Liver (tissue), 9 donors: Measurements from ENCODE around the gene SLC22A15. TPM values are rescaled to one million over a fixed set of nuclear protein-coding genes. Genes with fewer than 3 reads are reported as not detected.

ENCODE experiments used
- DNase-seq: peaks from one replicate; pipeline ENCODE4 v3.0.0-alpha.2; 2017; ENCODE audit warnings: low spot score
- H3K27ac ChIP-seq, 2 donors: one replicate each; pipeline ENCODE4 v1.7.0; 2013; ENCODE audit warnings: inconsistent platforms in 2 of 2, low read length in 2 of 2, control low read depth in 1 of 2, low read depth in 1 of 2, mild to moderate bottlenecking in 1 of 2
- H3K27me3 ChIP-seq, 4 donors: one replicate each; pipeline versions ENCODE4 v1.6.1 to v1.7.0; 2013; ENCODE audit warnings: low read length in 3 of 4, inconsistent platforms in 1 of 4, mild to moderate bottlenecking in 1 of 4, moderate library complexity in 1 of 4; ENCODE audit not compliant: control insufficient read depth in 4 of 4, insufficient read depth in 4 of 4
- H3K36me3 ChIP-seq, 4 donors: one replicate each; pipeline versions ENCODE4 v1.6.1 to v1.7.0; 2013; ENCODE audit warnings: low read length in 3 of 4, mild to moderate bottlenecking in 3 of 4, low read depth in 1 of 4, moderate library complexity in 1 of 4; ENCODE audit not compliant: control insufficient read depth in 4 of 4, insufficient read depth in 3 of 4
- H3K4me1 ChIP-seq, 4 donors: one replicate each; pipeline versions ENCODE4 v1.6.1 to v1.7.0; 2013; ENCODE audit warnings: low read length in 3 of 4, mild to moderate bottlenecking in 3 of 4, moderate library complexity in 1 of 4; ENCODE audit not compliant: control insufficient read depth in 4 of 4, insufficient read depth in 4 of 4
- H3K4me3 ChIP-seq, 3 donors: one replicate each; pipeline versions ENCODE4 v1.6.1 to v1.7.0; 2013; ENCODE audit warnings: low read length in 3 of 3, control low read depth in 1 of 3, low read depth in 1 of 3, mild to moderate bottlenecking in 1 of 3
- H3K9ac ChIP-seq, 2 donors: one replicate each; pipeline ENCODE4 v1.7.0; 2013; ENCODE audit warnings: low read length in 2 of 2, mild to moderate bottlenecking in 2 of 2, moderate library complexity in 2 of 2, control low read depth in 1 of 2, low read depth in 1 of 2
- H3K9me3 ChIP-seq, 4 donors: one replicate each; pipeline versions ENCODE4 v1.6.1 to v1.7.0; 2013; ENCODE audit warnings: low read length in 3 of 4; ENCODE audit not compliant: control insufficient read depth in 4 of 4
- EGR1 ChIP-seq, 2 donors: IDR thresholded peaks; 2 replicates each; pipeline ENCODE4 v1.6.1; 2016 to 2018; ENCODE audit warnings: antibody characterized with exemption in 2 of 2, low read depth in 2 of 2
- FOXA1 ChIP-seq: IDR thresholded peaks from 2 replicates; pipeline ENCODE4 v1.6.1; 2016; ENCODE audit warnings: antibody characterized with exemption
- FOXA2 ChIP-seq: IDR thresholded peaks from 2 replicates; pipeline ENCODE4 v1.6.1; 2016; ENCODE audit warnings: antibody characterized with exemption
- GABPA ChIP-seq, 2 donors: IDR thresholded peaks in 1 of 2; conservative IDR thresholded peaks in 1 of 2; 2 replicates each; pipeline ENCODE4 v1.6.1; 2016; ENCODE audit warnings: antibody characterized with exemption in 2 of 2, mild to moderate bottlenecking in 1 of 2, moderate library complexity in 1 of 2
- HNF4A ChIP-seq, 2 donors: conservative IDR thresholded peaks; 2 replicates each; pipeline ENCODE4 v1.6.1; 2016; ENCODE audit warnings: antibody characterized with exemption in 2 of 2, mild to moderate bottlenecking in 2 of 2
- HNF4G ChIP-seq: IDR thresholded peaks from 2 replicates; pipeline ENCODE4 v1.6.1; 2016; ENCODE audit warnings: antibody characterized with exemption
- JUND ChIP-seq, 2 donors: IDR thresholded peaks; 2 replicates each; pipeline ENCODE4 v1.6.1; 2016; ENCODE audit warnings: antibody characterized with exemption in 2 of 2
- NR2F2 ChIP-seq: IDR thresholded peaks from 2 replicates; pipeline ENCODE4 v1.6.1; 2016; ENCODE audit warnings: antibody characterized with exemption
- RAD21 ChIP-seq, 2 donors: IDR thresholded peaks; 2 replicates each; pipeline ENCODE4 v1.6.1; 2016; ENCODE audit warnings: antibody characterized with exemption in 2 of 2, mild to moderate bottlenecking in 2 of 2
- RXRA ChIP-seq, 2 donors: IDR thresholded peaks; 2 replicates each; pipeline ENCODE4 v1.6.1; 2017 to 2018; ENCODE audit warnings: antibody characterized with exemption in 2 of 2, mild to moderate bottlenecking in 1 of 2
- SP1 ChIP-seq: IDR thresholded peaks from 2 replicates; pipeline ENCODE4 v1.6.1; 2018; ENCODE audit warnings: antibody characterized with exemption, mild to moderate bottlenecking
- TAF1 ChIP-seq: conservative IDR thresholded peaks from 2 replicates; pipeline ENCODE4 v1.6.1; 2016; ENCODE audit warnings: antibody characterized with exemption, mild to moderate bottlenecking
- YY1 ChIP-seq: IDR thresholded peaks from 2 replicates; pipeline ENCODE4 v1.6.1; 2016; ENCODE audit warnings: antibody characterized with exemption, mild to moderate bottlenecking
- WGBS: extraction: QIAGEN DNeasy Blood & Tissue Kit; methylation state at CpG from one replicate; pipeline ENCODE4 v1.1.7; 2013; 5-methylcytosine and 5-hydroxymethylcytosine counted together
- polyA plus RNA-seq, 2 donors: library from polyadenylated mRNA; stranded (reverse) in 1 of 2; unstranded in 1 of 2; fragments of 200-250 nt in 1 of 2; fragments of >200 nt in 1 of 2; fragmentation: Nextera tagmentation in 1 of 2; extraction: Ambion mirVana in 1 of 2; gene quantifications; one replicate each; pipeline versions ENCODE4 v1.2.1 to v1.2.3, GENCODE V29; 2013 to 2015
- total RNA-seq, 2 donors: library from RNA; depleted of rRNA; stranded (reverse); fragments of >200 nt; gene quantifications; one replicate each; pipeline ENCODE4 v1.2.3, GENCODE V29; 2014
- TF ChIP-seq, protein P1 (sequence below): IDR thresholded peaks from 2 replicates; pipeline ENCODE4 v1.6.1; 2016; ENCODE audit warnings: antibody characterized with exemption, mild to moderate bottlenecking
- TF ChIP-seq, protein P2 (sequence below): IDR thresholded peaks from 2 replicates; pipeline ENCODE4 v1.6.1; 2016; ENCODE audit warnings: antibody characterized with exemption
- TF ChIP-seq, protein P3 (sequence below): IDR thresholded peaks from 2 replicates; pipeline ENCODE4 v1.6.1; 2016; ENCODE audit warnings: antibody characterized with exemption
- TF ChIP-seq, protein P4 (sequence below): IDR thresholded peaks from 2 replicates; pipeline ENCODE4 v1.6.1; 2016; ENCODE audit warnings: antibody characterized with exemption
- TF ChIP-seq, protein P5 (sequence below): fragments of 150-350 bp; IDR thresholded peaks from 2 replicates; pipeline ENCODE4 v1.5.1; 2017; ENCODE audit warnings: improper control_type of control experiment, low read depth, low read length; ENCODE audit not compliant: missing input control
- donor health status: healthy.
- donor health status: healthy.
- donor health status: healthy.
- donor health status: healthy.
- donor health status: healthy.

Gene SLC22A15
- total and polyA plus RNA-seq, 4 donors, result 0.12 to 3.6 (median 0.83) TPM

DNA sequence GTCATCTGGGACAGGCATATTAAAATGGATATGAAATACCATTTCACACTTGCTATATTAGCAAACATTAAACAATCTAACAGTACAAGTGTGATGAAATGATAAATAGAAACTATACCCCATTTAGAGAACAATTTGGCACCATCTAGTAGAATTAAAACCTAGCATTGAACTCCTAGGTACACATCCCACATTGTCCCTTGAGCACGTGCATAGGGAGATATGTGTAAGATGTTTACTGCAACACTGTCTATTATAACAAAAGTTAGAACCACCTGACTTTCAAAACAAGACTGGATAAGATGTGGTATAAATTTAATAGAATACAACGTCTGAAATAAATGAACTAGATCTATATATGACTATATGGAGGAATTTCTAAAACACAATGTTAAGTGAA lies 3.8 kb downstream of the SLC22A15 start:
- Histone ChIP-seq H3K9me3 (peaks cover 0 to 4% (median 0%) of the 10 kb centered on the region in 4 donors), H3K4me1 (peaks cover 0 to 8% (median 6%) of the 10 kb centered on the region in 4 donors), H3K9ac (no peak overlapping the region), H3K27ac (no peak overlapping the region), H3K27me3 (peaks cover 0 to 3% (median 2%) of the 10 kb centered on the region in 4 donors), H3K36me3 (no peaks in the 10 kb centered on the region), H3K4me3 (no peak overlapping the region)
- 68% methylated on average over 2 of the region's 2 CpGs for WGBS
- TF ChIP-seq NR2F2 (no peak), RXRA (IDR thresholded peaks at IDR 0.05) (no peak), FOXA1 (no peak), GABPA (IDR thresholded peaks at IDR 0.05 in 1 of 2, conservative IDR thresholded peaks at IDR 0.05 in 1 of 2) (no peak), EGR1 (IDR thresholded peaks at IDR 0.05; ENCODE audit: low read depth in 2 of 2) (no peak), FOXA2 (no peak), TAF1 (no peak), JUND (IDR thresholded peaks at IDR 0.05) (no peak), SP1 (no peak), HNF4G (no peak), YY1 (no peak), RAD21 (IDR thresholded peaks at IDR 0.05) (no peak), HNF4A (conservative IDR thresholded peaks at IDR 0.05) (no peak)
- TF ChIP-seq, protein P1, sequence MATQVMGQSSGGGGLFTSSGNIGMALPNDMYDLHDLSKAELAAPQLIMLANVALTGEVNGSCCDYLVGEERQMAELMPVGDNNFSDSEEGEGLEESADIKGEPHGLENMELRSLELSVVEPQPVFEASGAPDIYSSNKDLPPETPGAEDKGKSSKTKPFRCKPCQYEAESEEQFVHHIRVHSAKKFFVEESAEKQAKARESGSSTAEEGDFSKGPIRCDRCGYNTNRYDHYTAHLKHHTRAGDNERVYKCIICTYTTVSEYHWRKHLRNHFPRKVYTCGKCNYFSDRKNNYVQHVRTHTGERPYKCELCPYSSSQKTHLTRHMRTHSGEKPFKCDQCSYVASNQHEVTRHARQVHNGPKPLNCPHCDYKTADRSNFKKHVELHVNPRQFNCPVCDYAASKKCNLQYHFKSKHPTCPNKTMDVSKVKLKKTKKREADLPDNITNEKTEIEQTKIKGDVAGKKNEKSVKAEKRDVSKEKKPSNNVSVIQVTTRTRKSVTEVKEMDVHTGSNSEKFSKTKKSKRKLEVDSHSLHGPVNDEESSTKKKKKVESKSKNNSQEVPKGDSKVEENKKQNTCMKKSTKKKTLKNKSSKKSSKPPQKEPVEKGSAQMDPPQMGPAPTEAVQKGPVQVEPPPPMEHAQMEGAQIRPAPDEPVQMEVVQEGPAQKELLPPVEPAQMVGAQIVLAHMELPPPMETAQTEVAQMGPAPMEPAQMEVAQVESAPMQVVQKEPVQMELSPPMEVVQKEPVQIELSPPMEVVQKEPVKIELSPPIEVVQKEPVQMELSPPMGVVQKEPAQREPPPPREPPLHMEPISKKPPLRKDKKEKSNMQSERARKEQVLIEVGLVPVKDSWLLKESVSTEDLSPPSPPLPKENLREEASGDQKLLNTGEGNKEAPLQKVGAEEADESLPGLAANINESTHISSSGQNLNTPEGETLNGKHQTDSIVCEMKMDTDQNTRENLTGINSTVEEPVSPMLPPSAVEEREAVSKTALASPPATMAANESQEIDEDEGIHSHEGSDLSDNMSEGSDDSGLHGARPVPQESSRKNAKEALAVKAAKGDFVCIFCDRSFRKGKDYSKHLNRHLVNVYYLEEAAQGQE, result no peak
- TF ChIP-seq, protein P2, sequence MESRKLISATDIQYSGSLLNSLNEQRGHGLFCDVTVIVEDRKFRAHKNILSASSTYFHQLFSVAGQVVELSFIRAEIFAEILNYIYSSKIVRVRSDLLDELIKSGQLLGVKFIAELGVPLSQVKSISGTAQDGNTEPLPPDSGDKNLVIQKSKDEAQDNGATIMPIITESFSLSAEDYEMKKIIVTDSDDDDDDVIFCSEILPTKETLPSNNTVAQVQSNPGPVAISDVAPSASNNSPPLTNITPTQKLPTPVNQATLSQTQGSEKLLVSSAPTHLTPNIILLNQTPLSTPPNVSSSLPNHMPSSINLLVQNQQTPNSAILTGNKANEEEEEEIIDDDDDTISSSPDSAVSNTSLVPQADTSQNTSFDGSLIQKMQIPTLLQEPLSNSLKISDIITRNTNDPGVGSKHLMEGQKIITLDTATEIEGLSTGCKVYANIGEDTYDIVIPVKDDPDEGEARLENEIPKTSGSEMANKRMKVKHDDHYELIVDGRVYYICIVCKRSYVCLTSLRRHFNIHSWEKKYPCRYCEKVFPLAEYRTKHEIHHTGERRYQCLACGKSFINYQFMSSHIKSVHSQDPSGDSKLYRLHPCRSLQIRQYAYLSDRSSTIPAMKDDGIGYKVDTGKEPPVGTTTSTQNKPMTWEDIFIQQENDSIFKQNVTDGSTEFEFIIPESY, result no peak
- TF ChIP-seq, protein P3, sequence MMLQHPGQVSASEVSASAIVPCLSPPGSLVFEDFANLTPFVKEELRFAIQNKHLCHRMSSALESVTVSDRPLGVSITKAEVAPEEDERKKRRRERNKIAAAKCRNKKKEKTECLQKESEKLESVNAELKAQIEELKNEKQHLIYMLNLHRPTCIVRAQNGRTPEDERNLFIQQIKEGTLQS, result no peak
- TF ChIP-seq, protein P4, sequence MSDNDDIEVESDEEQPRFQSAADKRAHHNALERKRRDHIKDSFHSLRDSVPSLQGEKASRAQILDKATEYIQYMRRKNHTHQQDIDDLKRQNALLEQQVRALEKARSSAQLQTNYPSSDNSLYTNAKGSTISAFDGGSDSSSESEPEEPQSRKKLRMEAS, result no peak
- TF ChIP-seq, protein P5, sequence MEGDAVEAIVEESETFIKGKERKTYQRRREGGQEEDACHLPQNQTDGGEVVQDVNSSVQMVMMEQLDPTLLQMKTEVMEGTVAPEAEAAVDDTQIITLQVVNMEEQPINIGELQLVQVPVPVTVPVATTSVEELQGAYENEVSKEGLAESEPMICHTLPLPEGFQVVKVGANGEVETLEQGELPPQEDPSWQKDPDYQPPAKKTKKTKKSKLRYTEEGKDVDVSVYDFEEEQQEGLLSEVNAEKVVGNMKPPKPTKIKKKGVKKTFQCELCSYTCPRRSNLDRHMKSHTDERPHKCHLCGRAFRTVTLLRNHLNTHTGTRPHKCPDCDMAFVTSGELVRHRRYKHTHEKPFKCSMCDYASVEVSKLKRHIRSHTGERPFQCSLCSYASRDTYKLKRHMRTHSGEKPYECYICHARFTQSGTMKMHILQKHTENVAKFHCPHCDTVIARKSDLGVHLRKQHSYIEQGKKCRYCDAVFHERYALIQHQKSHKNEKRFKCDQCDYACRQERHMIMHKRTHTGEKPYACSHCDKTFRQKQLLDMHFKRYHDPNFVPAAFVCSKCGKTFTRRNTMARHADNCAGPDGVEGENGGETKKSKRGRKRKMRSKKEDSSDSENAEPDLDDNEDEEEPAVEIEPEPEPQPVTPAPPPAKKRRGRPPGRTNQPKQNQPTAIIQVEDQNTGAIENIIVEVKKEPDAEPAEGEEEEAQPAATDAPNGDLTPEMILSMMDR, result no peak
- DNase-seq, result no peak
